ENCODE measurements around the gene KIF9. TPM values are rescaled to one million over a fixed set of nuclear protein-coding genes. Genes with fewer than 3 reads are reported as not detected.
"Not testable (repeated sequence)": the region's sequence is repeated elsewhere in the genome, so short reads cannot be mapped to it uniquely, and the experiment has no call there.

KIF9 gene
- 5.4 TPM for total RNA-seq
- polyA plus RNA-seq, result 1 to 10 TPM; 3.7 to 4.6 (median 4.0) TPM

GRCh38 chr3:47282424-47283192 is at the start of gene KIF9, which contains the start of gene KLHL18:
Gene KIF9 (minus strand): TSS chr3:47282799. CDS start chr3:47277374, 5,425 bp downstream.
Gene KLHL18 (plus strand): TSS chr3:47282944. CDS start chr3:47282966, 22 bp downstream.
- peak within 1 kb of the TSS; percentile 89 for H3K4me3 ChIP-seq (ENCODE audit: low read depth, low read length)

GRCh38 chr3:47324278-47324865 is 41.8 kb upstream of the KIF9 start:
- Mint-ChIP-seq H3K27ac (peak overlapping the region in 1 of 3 donors; percentile 78), H3K36me3 (peaks cover 28% of the 10 kb centered on the region), H3K4me3 (no peak overlapping the region), H3K4me1 (peaks cover 0 to 4% (median 3%) of the 10 kb centered on the region in 4 donors), H3K27me3 (no peaks in the 10 kb centered on the region), H3K9me3 (peaks cover 0 to 2% (median 0%) of the 10 kb centered on the region in 7 donors)
- peaks cover 59% of the 10 kb centered on the region for H3K36me3 ChIP-seq (ENCODE audit: control insufficient read depth, insufficient read depth, low read length)
- H3K27ac ChIP-seq (ENCODE audit: insufficient read depth, low read length, poor library complexity, severe bottlenecking), result no peak overlapping the region
- no peaks in the 10 kb centered on the region for H3K9me3 ChIP-seq (ENCODE audit: control insufficient read depth in 2 of 2, low read length in 2 of 2)
- ATAC-seq (ENCODE audit: low read depth in 2 of 2) (peak; percentile 67 to 73), DNase-seq (peak; percentile 24 to 65 (median 52))
- H3K4me3 ChIP-seq (ENCODE audit: low read depth, low read length), result no peak overlapping the region
- no peaks in the 10 kb centered on the region for H3K4me1 ChIP-seq (ENCODE audit: control insufficient read depth, insufficient read depth, low read length, poor library complexity, severe bottlenecking)
- H3K27me3 ChIP-seq (ENCODE audit: control insufficient read depth, insufficient read depth, low read length), result no peaks in the 10 kb centered on the region

More at GRCh38 chr3:47282424-47283192, at the start of gene KIF9, which contains the start of gene KLHL18:
- Histone ChIP-seq H3K36me3 (ENCODE audit: control insufficient read depth, insufficient read depth, low read length) (peaks cover 9% of the 10 kb centered on the region), H3K9me3 (ENCODE audit: control insufficient read depth in 2 of 2, low read length in 2 of 2) (no peaks in the 10 kb centered on the region), H3K4me1 (ENCODE audit: control insufficient read depth, insufficient read depth, low read length, poor library complexity, severe bottlenecking) (peaks cover 32% of the 10 kb centered on the region), H3K27me3 (ENCODE audit: control insufficient read depth, insufficient read depth, low read length) (no peaks in the 10 kb centered on the region), H3K27ac (ENCODE audit: insufficient read depth, low read length, poor library complexity, severe bottlenecking) (peak within 1 kb of the TSS; percentile 98)
- Mint-ChIP-seq H3K36me3 (peaks cover 5% of the 10 kb centered on the region), H3K4me3 (peak within 1 kb of the TSS; percentile 92 to 99 (median 98)), H3K27me3 (peaks cover 4% of the 10 kb centered on the region), H3K4me1 (peaks cover 0 to 54% (median 30%) of the 10 kb centered on the region in 4 donors), H3K9me3 (no peaks in the 10 kb centered on the region), H3K27ac (peak within 1 kb of the TSS; percentile 99 to 100 (median 100))
- ATAC-seq (ENCODE audit: low read depth in 2 of 2), result peak; percentile 87
- peak; percentile 97 to 98 (median 97) for DNase-seq

- H3K27me3 ChIP-seq (ENCODE audit: control insufficient read depth, insufficient read depth, low read length), result no peaks in the 10 kb centered on the region
- Mint-ChIP-seq H3K36me3 (peaks cover 25% of the 10 kb centered on the region), H3K9me3 (peaks cover 0 to 2% (median 0%) of the 10 kb centered on the region in 7 donors), H3K27me3 (no peaks in the 10 kb centered on the region), H3K4me1 (peaks cover 0 to 4% (median 3%) of the 10 kb centered on the region in 4 donors), H3K27ac (peak overlapping the region; percentile 36 to 78 (median 61)), H3K4me3 (no peak overlapping the region)
- H3K4me3 ChIP-seq (ENCODE audit: low read depth, low read length), result no peak overlapping the region
- no peaks in the 10 kb centered on the region for H3K4me1 ChIP-seq (ENCODE audit: control insufficient read depth, insufficient read depth, low read length, poor library complexity, severe bottlenecking)
- peak in 2 of 3 donors; percentile 0 to 35 for DNase-seq
- no peak overlapping the region for H3K27ac ChIP-seq (ENCODE audit: insufficient read depth, low read length, poor library complexity, severe bottlenecking)
- peak in 1 of 2 donors; percentile 28 for ATAC-seq (ENCODE audit: low read depth in 2 of 2)
- H3K9me3 ChIP-seq (ENCODE audit: control insufficient read depth in 2 of 2, low read length in 2 of 2), result no peaks in the 10 kb centered on the region
- H3K36me3 ChIP-seq (ENCODE audit: control insufficient read depth, insufficient read depth, low read length), result peaks cover 59% of the 10 kb centered on the region
Observed at GRCh38 chr3:47323431-47324277, 41.1 kb upstream of the KIF9 start.

GRCh38 chr3:47319956-47320355 is 37.4 kb upstream of the KIF9 start:
- Histone ChIP-seq H3K4me1 (ENCODE audit: control insufficient read depth, insufficient read depth, low read length, poor library complexity, severe bottlenecking) (no peaks in the 10 kb centered on the region), H3K36me3 (ENCODE audit: control insufficient read depth, insufficient read depth, low read length) (peaks cover 43% of the 10 kb centered on the region), H3K27me3 (ENCODE audit: control insufficient read depth, insufficient read depth, low read length) (no peaks in the 10 kb centered on the region), H3K4me3 (ENCODE audit: low read depth, low read length) (no peak overlapping the region), H3K27ac (ENCODE audit: insufficient read depth, low read length, poor library complexity, severe bottlenecking) (no peak overlapping the region), H3K9me3 (ENCODE audit: control insufficient read depth in 2 of 2, low read length in 2 of 2) (no peaks in the 10 kb centered on the region)
- peaks cover 5 to 10% (median 8%) of the 10 kb centered on the region in 4 donors for H3K4me1 Mint-ChIP-seq
- H3K9me3 Mint-ChIP-seq, result peaks cover 0 to 1% (median 0%) of the 10 kb centered on the region in 7 donors
- peaks cover 17% of the 10 kb centered on the region for H3K36me3 Mint-ChIP-seq
- peak overlapping the region in 2 of 3 donors; percentile 0 to 20 for H3K27ac Mint-ChIP-seq
- no peaks in the 10 kb centered on the region for H3K27me3 Mint-ChIP-seq
- ATAC-seq (ENCODE audit: low read depth in 2 of 2) (no peak), DNase-seq (no peak)
- H3K4me3 Mint-ChIP-seq, result no peak overlapping the region

- H3K36me3 Mint-ChIP-seq, result peaks cover 17% of the 10 kb centered on the region
Observed at GRCh38 chr3:47318916-47319315, 36.3 kb upstream of the KIF9 start.

GRCh38 chr3:47316151-47316550 is 33.6 kb upstream of the KIF9 start:
- H3K4me3 Mint-ChIP-seq; DNase-seq; ATAC-seq (ENCODE audit: low read depth in 2 of 2); H3K9me3 Mint-ChIP-seq; H3K27me3 ChIP-seq (ENCODE audit: control insufficient read depth, insufficient read depth, low read length); H3K27ac ChIP-seq (ENCODE audit: insufficient read depth, low read length, poor library complexity, severe bottlenecking); H3K4me3 ChIP-seq (ENCODE audit: low read depth, low read length); H3K36me3 Mint-ChIP-seq; H3K9me3 ChIP-seq (ENCODE audit: control insufficient read depth in 2 of 2, low read length in 2 of 2); H3K27ac Mint-ChIP-seq; H3K27me3 Mint-ChIP-seq; H3K4me1 ChIP-seq (ENCODE audit: control insufficient read depth, insufficient read depth, low read length, poor library complexity, severe bottlenecking): not testable (repeated sequence)
- H3K4me1 Mint-ChIP-seq, result peaks cover 3 to 23% (median 16%) of the 10 kb centered on the region in 4 donors
- peaks cover 17% of the 10 kb centered on the region for H3K36me3 ChIP-seq (ENCODE audit: control insufficient read depth, insufficient read depth, low read length)

More at GRCh38 chr3:47318916-47319315, 36.3 kb upstream of the KIF9 start:
- Mint-ChIP-seq H3K9me3 (no peaks in the 10 kb centered on the region), H3K4me1 (peaks cover 6 to 14% (median 12%) of the 10 kb centered on the region in 4 donors), H3K27me3 (no peaks in the 10 kb centered on the region), H3K4me3 (no peak overlapping the region), H3K27ac (peak overlapping the region in 2 of 3 donors; percentile 3 to 32)
- Histone ChIP-seq H3K36me3 (ENCODE audit: control insufficient read depth, insufficient read depth, low read length) (peaks cover 40% of the 10 kb centered on the region), H3K27ac (ENCODE audit: insufficient read depth, low read length, poor library complexity, severe bottlenecking) (no peak overlapping the region), H3K9me3 (ENCODE audit: control insufficient read depth in 2 of 2, low read length in 2 of 2) (no peaks in the 10 kb centered on the region), H3K4me1 (ENCODE audit: control insufficient read depth, insufficient read depth, low read length, poor library complexity, severe bottlenecking) (no peaks in the 10 kb centered on the region), H3K27me3 (ENCODE audit: control insufficient read depth, insufficient read depth, low read length) (no peaks in the 10 kb centered on the region), H3K4me3 (ENCODE audit: low read depth, low read length) (no peak overlapping the region)
- ATAC-seq (ENCODE audit: low read depth in 2 of 2), result no peak
- DNase-seq, result no peak

- Mint-ChIP-seq H3K9me3 (no peaks in the 10 kb centered on the region), H3K27me3 (no peaks in the 10 kb centered on the region), H3K4me1 (peaks cover 5 to 27% (median 24%) of the 10 kb centered on the region in 4 donors), H3K4me3 (no peak overlapping the region), H3K27ac (peak overlapping the region in 2 of 3 donors; percentile 60 to 74), H3K36me3 (peaks cover 2% of the 10 kb centered on the region)
- no peak overlapping the region for H3K27ac ChIP-seq (ENCODE audit: insufficient read depth, low read length, poor library complexity, severe bottlenecking)
- H3K4me1 ChIP-seq (ENCODE audit: control insufficient read depth, insufficient read depth, low read length, poor library complexity, severe bottlenecking), result no peaks in the 10 kb centered on the region
- no peak overlapping the region for H3K4me3 ChIP-seq (ENCODE audit: low read depth, low read length)
- DNase-seq, result no peak
- peaks cover 8% of the 10 kb centered on the region for H3K36me3 ChIP-seq (ENCODE audit: control insufficient read depth, insufficient read depth, low read length)
- H3K27me3 ChIP-seq (ENCODE audit: control insufficient read depth, insufficient read depth, low read length), result no peaks in the 10 kb centered on the region
- H3K9me3 ChIP-seq (ENCODE audit: control insufficient read depth in 2 of 2, low read length in 2 of 2), result no peaks in the 10 kb centered on the region
- ATAC-seq (ENCODE audit: low read depth in 2 of 2), result no peak
Observed at GRCh38 chr3:47315069-47315647, 32.6 kb upstream of the KIF9 start.
